Fibroblast of pulmonary artery (primary cell): ENCODE measurements around the gene PIK3AP1.
A peak's percentile ranks its signal among the peaks of the same experiment; 100 is the strongest.
"Not testable (repeated sequence)": the region's sequence is repeated elsewhere in the genome, so short reads cannot be mapped to it uniquely, and the experiment has no call there.

ENCODE experiments used
- DNase-seq: peaks from one replicate; pipeline ENCODE4 v3.0.0-alpha.2; 2010; ENCODE audit warnings: low read depth
- H3K4me3 ChIP-seq: replicated peaks from 2 replicates; pipeline ENCODE4 v1.5.1; 2011; ENCODE audit warnings: low read depth, mild to moderate bottlenecking, control low read depth, low read length, moderate library complexity
- TF ChIP-seq, protein P1 (sequence below): IDR thresholded peaks from 2 replicates; pipeline ENCODE4 v1.5.1; 2011; ENCODE audit warnings: mild to moderate bottlenecking, control low read depth, low read length, inconsistent platforms; ENCODE audit errors: missing control alignments

Gene PIK3AP1

GRCh38 chr10:96560489-96560888 is 159.8 kb downstream of the PIK3AP1 start:
- DNase-seq: no peak
- H3K4me3 ChIP-seq: no peak overlapping the region
- TF ChIP-seq, protein P1, sequence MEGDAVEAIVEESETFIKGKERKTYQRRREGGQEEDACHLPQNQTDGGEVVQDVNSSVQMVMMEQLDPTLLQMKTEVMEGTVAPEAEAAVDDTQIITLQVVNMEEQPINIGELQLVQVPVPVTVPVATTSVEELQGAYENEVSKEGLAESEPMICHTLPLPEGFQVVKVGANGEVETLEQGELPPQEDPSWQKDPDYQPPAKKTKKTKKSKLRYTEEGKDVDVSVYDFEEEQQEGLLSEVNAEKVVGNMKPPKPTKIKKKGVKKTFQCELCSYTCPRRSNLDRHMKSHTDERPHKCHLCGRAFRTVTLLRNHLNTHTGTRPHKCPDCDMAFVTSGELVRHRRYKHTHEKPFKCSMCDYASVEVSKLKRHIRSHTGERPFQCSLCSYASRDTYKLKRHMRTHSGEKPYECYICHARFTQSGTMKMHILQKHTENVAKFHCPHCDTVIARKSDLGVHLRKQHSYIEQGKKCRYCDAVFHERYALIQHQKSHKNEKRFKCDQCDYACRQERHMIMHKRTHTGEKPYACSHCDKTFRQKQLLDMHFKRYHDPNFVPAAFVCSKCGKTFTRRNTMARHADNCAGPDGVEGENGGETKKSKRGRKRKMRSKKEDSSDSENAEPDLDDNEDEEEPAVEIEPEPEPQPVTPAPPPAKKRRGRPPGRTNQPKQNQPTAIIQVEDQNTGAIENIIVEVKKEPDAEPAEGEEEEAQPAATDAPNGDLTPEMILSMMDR: no peak

DNA sequence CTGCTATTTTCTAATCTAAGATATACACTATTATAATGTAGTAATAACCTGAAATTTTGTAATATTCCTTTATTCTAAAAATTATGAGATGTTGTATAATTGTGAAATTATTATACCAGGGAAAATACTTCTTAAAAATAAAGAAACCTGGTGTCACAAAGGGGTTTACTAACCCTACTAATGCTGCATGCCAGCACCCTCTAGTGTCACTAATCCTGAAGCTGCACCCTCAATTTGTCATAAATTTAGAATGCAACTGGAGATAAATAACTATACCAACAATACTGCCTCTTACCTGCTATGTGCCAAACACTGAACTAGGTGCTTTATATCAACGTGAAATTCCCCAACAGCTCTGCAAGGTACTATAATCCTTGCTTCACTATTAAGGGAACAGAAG is 164.3 kb downstream of the PIK3AP1 start:
- TF ChIP-seq, protein P1: peak; percentile 46
- peak; percentile 26 for DNase-seq
- no peak overlapping the region for H3K4me3 ChIP-seq

DNA sequence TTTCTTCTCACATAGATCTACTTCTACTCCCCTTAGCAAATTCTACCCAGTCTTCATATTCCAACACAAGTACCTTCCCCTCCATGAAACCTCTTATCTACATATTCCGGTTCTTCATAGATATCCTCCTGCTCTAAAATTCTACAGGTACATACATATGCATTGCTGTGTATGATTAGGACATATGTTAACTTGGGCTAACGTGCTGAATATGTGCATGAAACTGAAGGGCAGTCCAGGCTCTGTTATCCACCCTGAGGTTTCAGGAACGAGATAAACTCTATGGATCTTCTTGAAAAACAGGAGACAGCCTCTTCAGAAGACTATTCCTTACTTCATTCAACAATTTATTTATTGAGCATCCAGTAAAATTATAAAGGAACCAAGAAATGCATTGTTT is 165.0 kb downstream of the PIK3AP1 start:
- TF ChIP-seq, protein P1: no peak
- no peak for DNase-seq
- no peak overlapping the region for H3K4me3 ChIP-seq

DNA sequence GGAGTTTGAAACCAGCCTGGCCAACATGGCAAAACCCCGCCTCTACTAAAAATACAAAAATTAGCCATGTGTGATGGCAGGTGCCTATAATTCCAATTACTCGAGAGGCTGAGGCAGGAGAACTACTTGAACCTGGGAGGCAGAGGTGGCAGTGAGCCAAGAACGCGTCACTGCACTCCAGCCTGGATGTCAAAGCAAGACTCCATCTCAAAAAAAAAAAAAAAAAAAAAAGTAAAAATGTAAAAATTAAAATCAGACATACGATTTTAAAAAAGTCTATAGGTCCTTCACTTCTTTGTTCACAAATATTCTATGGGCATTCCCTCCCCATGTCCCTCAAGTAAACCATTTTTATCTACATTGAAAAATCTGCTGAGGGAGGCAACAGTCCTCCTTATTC is 171.7 kb downstream of the PIK3AP1 start:
- TF ChIP-seq, protein P1: no peak
- peak; percentile 3 for DNase-seq

GRCh38 chr10:96545558-96545957 is 174.8 kb downstream of the PIK3AP1 start:
- not testable (repeated sequence) for H3K4me3 ChIP-seq, DNase-seq

More for the DNA sequence above, 171.7 kb downstream of the PIK3AP1 start:
- H3K4me3 ChIP-seq: no peak overlapping the region
